ENCODE data around the gene QSOX2.

DNA sequence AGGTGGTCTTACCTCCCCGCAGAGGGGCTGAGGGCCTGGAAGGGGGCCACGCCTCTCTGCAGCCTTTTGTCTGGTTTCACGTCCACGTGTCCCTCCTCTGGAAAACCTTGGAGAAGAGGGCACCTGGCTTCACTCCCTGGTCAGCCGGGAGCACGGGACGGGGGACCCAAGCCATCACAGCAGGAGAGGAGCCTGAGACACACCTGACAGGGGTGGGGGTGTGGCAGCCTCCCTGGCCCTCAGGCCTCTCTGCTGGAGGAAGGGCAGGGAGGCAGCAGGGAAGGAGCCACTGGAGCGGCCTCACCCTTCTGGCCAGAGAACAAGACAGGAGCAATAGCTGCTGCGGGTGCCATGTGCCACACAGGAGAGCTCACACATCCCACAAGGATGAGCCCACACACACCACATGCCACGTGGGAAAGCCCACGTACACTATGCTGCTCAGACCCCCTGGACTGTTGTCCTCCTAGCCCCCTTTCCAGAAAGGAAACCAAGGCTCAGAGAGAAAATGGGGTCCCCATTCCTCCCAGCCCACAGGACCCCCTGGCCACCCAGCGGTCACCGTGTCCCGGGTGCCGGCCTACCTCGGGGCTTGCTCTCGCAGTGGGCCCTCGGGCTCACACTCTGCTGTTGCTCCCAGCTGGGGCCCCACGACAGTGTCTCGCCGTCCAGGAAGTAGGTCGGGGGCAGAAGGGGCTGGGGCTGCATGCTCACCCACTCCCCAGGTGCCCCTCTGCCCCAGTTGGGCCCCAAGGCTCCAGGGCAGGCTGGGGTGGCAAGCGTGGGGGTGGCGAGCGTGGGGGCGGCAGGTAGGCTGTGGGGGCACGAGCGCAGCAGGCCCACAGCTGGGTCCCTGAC lies 40.1 kb upstream of the QSOX2 start:
- no peak for TF ChIP-seq ZNF302 (tag by site-specific recombination; IDR thresholded peaks at IDR 0.05; ENCODE audit: low read depth)
- no peak for TF ChIP-seq BCL6B (tag by site-specific recombination; IDR thresholded peaks at IDR 0.05)
- TF ChIP-seq ZNF132 (tag by site-specific recombination; IDR thresholded peaks at IDR 0.05; ENCODE audit: borderline replicate concordance) = no peak
- TF ChIP-seq ZNF792 (tag by site-specific recombination; IDR thresholded peaks at IDR 0.05) = no peak
- TF ChIP-seq, protein P1, sequence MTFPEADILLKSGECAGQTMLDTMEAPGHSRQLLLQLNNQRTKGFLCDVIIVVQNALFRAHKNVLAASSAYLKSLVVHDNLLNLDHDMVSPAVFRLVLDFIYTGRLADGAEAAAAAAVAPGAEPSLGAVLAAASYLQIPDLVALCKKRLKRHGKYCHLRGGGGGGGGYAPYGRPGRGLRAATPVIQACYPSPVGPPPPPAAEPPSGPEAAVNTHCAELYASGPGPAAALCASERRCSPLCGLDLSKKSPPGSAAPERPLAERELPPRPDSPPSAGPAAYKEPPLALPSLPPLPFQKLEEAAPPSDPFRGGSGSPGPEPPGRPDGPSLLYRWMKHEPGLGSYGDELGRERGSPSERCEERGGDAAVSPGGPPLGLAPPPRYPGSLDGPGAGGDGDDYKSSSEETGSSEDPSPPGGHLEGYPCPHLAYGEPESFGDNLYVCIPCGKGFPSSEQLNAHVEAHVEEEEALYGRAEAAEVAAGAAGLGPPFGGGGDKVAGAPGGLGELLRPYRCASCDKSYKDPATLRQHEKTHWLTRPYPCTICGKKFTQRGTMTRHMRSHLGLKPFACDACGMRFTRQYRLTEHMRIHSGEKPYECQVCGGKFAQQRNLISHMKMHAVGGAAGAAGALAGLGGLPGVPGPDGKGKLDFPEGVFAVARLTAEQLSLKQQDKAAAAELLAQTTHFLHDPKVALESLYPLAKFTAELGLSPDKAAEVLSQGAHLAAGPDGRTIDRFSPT (tag by site-specific recombination; IDR thresholded peaks at IDR 0.05) = no peak
- no peak for TF ChIP-seq ZNF239 (tag by site-specific recombination; IDR thresholded peaks at IDR 0.05)
- TF ChIP-seq, protein P2, sequence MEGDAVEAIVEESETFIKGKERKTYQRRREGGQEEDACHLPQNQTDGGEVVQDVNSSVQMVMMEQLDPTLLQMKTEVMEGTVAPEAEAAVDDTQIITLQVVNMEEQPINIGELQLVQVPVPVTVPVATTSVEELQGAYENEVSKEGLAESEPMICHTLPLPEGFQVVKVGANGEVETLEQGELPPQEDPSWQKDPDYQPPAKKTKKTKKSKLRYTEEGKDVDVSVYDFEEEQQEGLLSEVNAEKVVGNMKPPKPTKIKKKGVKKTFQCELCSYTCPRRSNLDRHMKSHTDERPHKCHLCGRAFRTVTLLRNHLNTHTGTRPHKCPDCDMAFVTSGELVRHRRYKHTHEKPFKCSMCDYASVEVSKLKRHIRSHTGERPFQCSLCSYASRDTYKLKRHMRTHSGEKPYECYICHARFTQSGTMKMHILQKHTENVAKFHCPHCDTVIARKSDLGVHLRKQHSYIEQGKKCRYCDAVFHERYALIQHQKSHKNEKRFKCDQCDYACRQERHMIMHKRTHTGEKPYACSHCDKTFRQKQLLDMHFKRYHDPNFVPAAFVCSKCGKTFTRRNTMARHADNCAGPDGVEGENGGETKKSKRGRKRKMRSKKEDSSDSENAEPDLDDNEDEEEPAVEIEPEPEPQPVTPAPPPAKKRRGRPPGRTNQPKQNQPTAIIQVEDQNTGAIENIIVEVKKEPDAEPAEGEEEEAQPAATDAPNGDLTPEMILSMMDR (tag by site-specific recombination; IDR thresholded peaks at IDR 0.05) = no peak
- TF ChIP-seq, protein P3, sequence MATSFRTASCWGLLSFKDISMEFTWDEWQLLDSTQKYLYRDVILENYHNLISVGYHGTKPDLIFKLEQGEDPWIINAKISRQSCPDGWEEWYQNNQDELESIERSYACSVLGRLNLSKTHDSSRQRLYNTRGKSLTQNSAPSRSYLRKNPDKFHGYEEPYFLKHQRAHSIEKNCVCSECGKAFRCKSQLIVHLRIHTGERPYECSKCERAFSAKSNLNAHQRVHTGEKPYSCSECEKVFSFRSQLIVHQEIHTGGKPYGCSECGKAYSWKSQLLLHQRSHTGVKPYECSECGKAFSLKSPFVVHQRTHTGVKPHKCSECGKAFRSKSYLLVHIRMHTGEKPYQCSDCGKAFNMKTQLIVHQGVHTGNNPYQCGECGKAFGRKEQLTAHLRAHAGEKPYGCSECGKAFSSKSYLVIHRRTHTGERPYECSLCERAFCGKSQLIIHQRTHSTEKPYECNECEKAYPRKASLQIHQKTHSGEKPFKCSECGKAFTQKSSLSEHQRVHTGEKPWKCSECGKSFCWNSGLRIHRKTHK (tag by site-specific recombination; IDR thresholded peaks at IDR 0.05) = no peak
- TF ChIP-seq ZNF398 (tag by site-specific recombination; IDR thresholded peaks at IDR 0.05) = no peak
- no peak for TF ChIP-seq ZNF138 (tag by site-specific recombination; IDR thresholded peaks at IDR 0.05; ENCODE audit: borderline replicate concordance)
- TF ChIP-seq ZIC2 (tag by site-specific recombination; IDR thresholded peaks at IDR 0.05) = no peak
- TF ChIP-seq, protein P4, sequence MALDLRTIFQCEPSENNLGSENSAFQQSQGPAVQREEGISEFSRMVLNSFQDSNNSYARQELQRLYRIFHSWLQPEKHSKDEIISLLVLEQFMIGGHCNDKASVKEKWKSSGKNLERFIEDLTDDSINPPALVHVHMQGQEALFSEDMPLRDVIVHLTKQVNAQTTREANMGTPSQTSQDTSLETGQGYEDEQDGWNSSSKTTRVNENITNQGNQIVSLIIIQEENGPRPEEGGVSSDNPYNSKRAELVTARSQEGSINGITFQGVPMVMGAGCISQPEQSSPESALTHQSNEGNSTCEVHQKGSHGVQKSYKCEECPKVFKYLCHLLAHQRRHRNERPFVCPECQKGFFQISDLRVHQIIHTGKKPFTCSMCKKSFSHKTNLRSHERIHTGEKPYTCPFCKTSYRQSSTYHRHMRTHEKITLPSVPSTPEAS (tag by site-specific recombination; IDR thresholded peaks at IDR 0.05) = no peak
- no peak for TF ChIP-seq ZBTB17 (tag by site-specific recombination; IDR thresholded peaks at IDR 0.05)
- TF ChIP-seq, protein P5, sequence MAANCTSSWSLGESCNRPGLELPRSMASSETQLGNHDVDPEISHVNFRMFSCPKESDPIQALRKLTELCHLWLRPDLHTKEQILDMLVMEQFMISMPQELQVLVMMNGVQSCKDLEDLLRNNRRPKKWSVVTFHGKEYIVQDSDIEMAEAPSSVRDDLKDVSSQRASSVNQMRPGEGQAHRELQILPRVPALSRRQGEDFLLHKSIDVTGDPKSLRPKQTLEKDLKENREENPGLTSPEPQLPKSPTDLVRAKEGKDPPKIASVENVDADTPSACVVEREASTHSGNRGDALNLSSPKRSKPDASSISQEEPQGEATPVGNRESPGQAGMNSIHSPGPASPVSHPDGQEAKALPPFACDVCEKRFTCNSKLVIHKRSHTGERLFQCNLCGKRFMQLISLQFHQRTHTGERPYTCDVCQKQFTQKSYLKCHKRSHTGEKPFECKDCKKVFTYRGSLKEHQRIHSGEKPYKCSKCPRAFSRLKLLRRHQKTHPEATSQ (tag by site-specific recombination; IDR thresholded peaks at IDR 0.05) = no peak

All from HEK293 (cell line).